SK-N-SH (cell line): ENCODE results near the gene SETD9. TPM values are rescaled to one million over a fixed set of nuclear protein-coding genes. Genes with fewer than 3 reads are reported as not detected.

ENCODE experiments used
- CTCF ChIA-PET: fragments of 300-600, 350-600 bp; formaldehyde crosslinking; extraction: SDS; loops from one replicate; lab custom pipeline; 2021; lab: Yijun Ruan, JAX
- POLR2A ChIA-PET: fragments of 350-600 bp; sonication (Branson Sonifier 250); formaldehyde crosslinking; extraction: SDS; loops from one replicate; lab custom pipeline; 2020; ENCODE audit warnings: antibody characterized with exemption, inconsistent platforms; lab: Yijun Ruan, JAX
- DNase-seq: peaks from one replicate; pipeline ENCODE4 v3.0.0; 2012
- H2AFZ ChIP-seq: fragments of 200-600 bp; sonication (generic); 2 replicates; pipeline ENCODE4 v1.8.1; 2016; ENCODE audit warnings: antibody characterized with exemption, mild to moderate bottlenecking, low read depth
- H3F3A ChIP-seq: fragments of 200-600 bp; sonication (generic); replicated peaks from 2 replicates; pipeline ENCODE3; 2016; ENCODE audit warnings: antibody characterized with exemption, mild to moderate bottlenecking; ENCODE audit not compliant: insufficient read depth
- H3K27ac ChIP-seq, 2 experiments: fragments of 200-500 bp in 1 of 2; fragments of 200-600 bp in 1 of 2; sonication (Bioruptor generic) in 1 of 2; sonication (generic), shearing (Covaris generic) in 1 of 2; 2 replicates each; pipeline versions ENCODE4 v1.5.1 to v1.6.1; 2014 to 2016; ENCODE audit warnings: low read depth in 2 of 2, inconsistent platforms in 1 of 2, low read length in 1 of 2, mild to moderate bottlenecking in 1 of 2, mixed read lengths in 1 of 2
- H3K27me3 ChIP-seq: fragments of 200-600 bp; sonication (generic), shearing (Covaris generic); 2 replicates; pipeline ENCODE4 v1.6.1; 2016; ENCODE audit warnings: mixed run types; ENCODE audit not compliant: insufficient read depth
- H3K36me3 ChIP-seq, 2 experiments: fragments of 200-500 bp in 1 of 2; fragments of 200-600 bp in 1 of 2; sonication (Bioruptor generic) in 1 of 2; sonication (generic) in 1 of 2; replicated peaks in 1 of 2; 2 replicates each; pipeline versions ENCODE3 to v1.5.1; 2014 to 2016; ENCODE audit warnings: low read length in 1 of 2, mild to moderate bottlenecking in 1 of 2; ENCODE audit not compliant: insufficient read depth in 2 of 2, control insufficient read depth in 1 of 2
- H3K4me1 ChIP-seq, 2 experiments: fragments of 200-500 bp in 1 of 2; fragments of 200-600 bp in 1 of 2; sonication (Bioruptor generic) in 1 of 2; sonication (generic), shearing (Covaris generic) in 1 of 2; 2 replicates each; pipeline versions ENCODE4 v1.5.1 to v1.6.1; 2014 to 2016; ENCODE audit warnings: low read depth in 1 of 2, low read length in 1 of 2, mixed run types in 1 of 2; ENCODE audit not compliant: insufficient read depth in 2 of 2, control insufficient read depth in 1 of 2
- H3K4me2 ChIP-seq: fragments of 200-600 bp; sonication (generic), shearing (Covaris generic); 2 replicates; pipeline ENCODE4 v1.6.1; 2017; ENCODE audit warnings: mixed run types
- H3K4me3 ChIP-seq, 2 experiments: fragments of 200-500 bp in 1 of 2; fragments of 200-600 bp in 1 of 2; sonication (Bioruptor generic) in 1 of 2; sonication (generic), shearing (Covaris generic) in 1 of 2; 2 replicates each; pipeline versions ENCODE4 v1.5.1 to v1.8.1; 2014 to 2016; ENCODE audit warnings: low read depth in 2 of 2, inconsistent platforms in 1 of 2, low read length in 1 of 2, mild to moderate bottlenecking in 1 of 2, mixed read lengths in 1 of 2, moderate library complexity in 1 of 2
- H3K79me2 ChIP-seq: fragments of 200-600 bp; sonication (generic); 2 replicates; pipeline ENCODE4 v1.8.1; 2017; ENCODE audit warnings: mild to moderate bottlenecking; ENCODE audit not compliant: insufficient read depth
- H3K9ac ChIP-seq: fragments of 200-600 bp; sonication (generic); 2 replicates; pipeline ENCODE4 v1.6.1; 2017; ENCODE audit warnings: mixed run types
- H3K9me2 ChIP-seq: fragments of 200-600 bp; sonication (generic); 2 replicates; pipeline ENCODE4 v1.6.1; 2017; ENCODE audit warnings: mixed run types
- H3K9me3 ChIP-seq: fragments of 200-600 bp; sonication (generic); 2 replicates; pipeline ENCODE4 v1.6.1; 2017; ENCODE audit warnings: mixed run types, mild to moderate bottlenecking, moderate library complexity
- H4K20me1 ChIP-seq: fragments of 200-600 bp; sonication (generic); 2 replicates; pipeline ENCODE4 v1.6.1; 2017; ENCODE audit warnings: mild to moderate bottlenecking, mixed run types; ENCODE audit not compliant: insufficient read depth
- EZH2phosphoT487 ChIP-seq: fragments of 200-600 bp; sonication (generic); IDR thresholded peaks from 2 replicates; pipeline ENCODE4 v1.6.1; 2017; ENCODE audit warnings: low read depth, mixed run types, mild to moderate bottlenecking, antibody characterized with exemption, moderate library complexity, borderline replicate concordance
- FOXM1 ChIP-seq: IDR thresholded peaks from 2 replicates; pipeline ENCODE4 v1.4.0; 2012; ENCODE audit warnings: low read depth, mild to moderate bottlenecking
- NRF1 ChIP-seq: IDR thresholded peaks from 2 replicates; pipeline ENCODE4 v1.6.1; 2012; ENCODE audit warnings: low read depth, mild to moderate bottlenecking, low read length
- POLR2AphosphoS5 ChIP-seq: IDR thresholded peaks from 2 replicates; pipeline ENCODE4 v1.6.1; 2012; ENCODE audit warnings: low read depth, low read length
- RAD21 ChIP-seq: IDR thresholded peaks from 2 replicates; pipeline ENCODE4 v1.6.1; 2012; ENCODE audit warnings: mild to moderate bottlenecking, low read length
- RCOR1 ChIP-seq: fragments of 150-350 bp; IDR thresholded peaks from 2 replicates; pipeline ENCODE4 v1.6.1; 2017; ENCODE audit warnings: antibody characterized with exemption, low read length
- RXRA ChIP-seq: IDR thresholded peaks from 2 replicates; pipeline ENCODE4 v1.4.0; 2012; ENCODE audit warnings: low read depth, mild to moderate bottlenecking, borderline replicate concordance
- SMC3 ChIP-seq: IDR thresholded peaks from 2 replicates; pipeline ENCODE4 v1.6.1; 2012; ENCODE audit warnings: low read depth, low read length, improper control_type of control experiment
- TAF1 ChIP-seq: IDR thresholded peaks from 2 replicates; pipeline ENCODE4 v1.6.1; 2012; ENCODE audit warnings: low read depth, mild to moderate bottlenecking, low read length, moderate library complexity, borderline replicate concordance
- TEAD4 ChIP-seq: IDR thresholded peaks from 2 replicates; pipeline ENCODE4 v1.4.0; 2012; ENCODE audit warnings: mild to moderate bottlenecking, borderline replicate concordance; ENCODE audit not compliant: insufficient read depth
- WGBS: methylation state at CpG from one replicate; pipeline ENCODE4 v1.1.6; 2017; ENCODE audit warnings: low lambda C conversion rate; 5-methylcytosine and 5-hydroxymethylcytosine counted together
- polyA plus RNA-seq, 3 experiments: library from polyadenylated mRNA; depleted of rRNA; stranded (reverse); fragments of >200 nt; gene quantifications; 2 replicates each; pipeline ENCODE4 v1.2.3, GENCODE V29; 2012
- TF ChIP-seq, protein P1 (sequence below): IDR thresholded peaks from 2 replicates; pipeline ENCODE4; 2012
- TF ChIP-seq, protein P2 (sequence below): fragments of 150-350 bp; IDR thresholded peaks from 2 replicates; pipeline ENCODE4 v1.6.1; 2016; ENCODE audit warnings: mild to moderate bottlenecking, low read depth, low read length
- TF ChIP-seq, protein P3 (sequence below): fragments of 200-600 bp; sonication (generic); IDR thresholded peaks from 2 replicates; pipeline ENCODE4 v1.6.1; 2017; ENCODE audit warnings: antibody characterized with exemption, mild to moderate bottlenecking, moderate library complexity
- TF ChIP-seq, protein P4 (sequence below): fragments of 150-350 bp; IDR thresholded peaks from 2 replicates; pipeline ENCODE4 v1.6.1; 2017; ENCODE audit warnings: antibody characterized with exemption, low read length, low read depth, borderline replicate concordance

Gene SETD9
- polyA plus RNA-seq, 1 of the 3 experiments (the other 2 are of a cell fraction): 12.2 TPM

DNA sequence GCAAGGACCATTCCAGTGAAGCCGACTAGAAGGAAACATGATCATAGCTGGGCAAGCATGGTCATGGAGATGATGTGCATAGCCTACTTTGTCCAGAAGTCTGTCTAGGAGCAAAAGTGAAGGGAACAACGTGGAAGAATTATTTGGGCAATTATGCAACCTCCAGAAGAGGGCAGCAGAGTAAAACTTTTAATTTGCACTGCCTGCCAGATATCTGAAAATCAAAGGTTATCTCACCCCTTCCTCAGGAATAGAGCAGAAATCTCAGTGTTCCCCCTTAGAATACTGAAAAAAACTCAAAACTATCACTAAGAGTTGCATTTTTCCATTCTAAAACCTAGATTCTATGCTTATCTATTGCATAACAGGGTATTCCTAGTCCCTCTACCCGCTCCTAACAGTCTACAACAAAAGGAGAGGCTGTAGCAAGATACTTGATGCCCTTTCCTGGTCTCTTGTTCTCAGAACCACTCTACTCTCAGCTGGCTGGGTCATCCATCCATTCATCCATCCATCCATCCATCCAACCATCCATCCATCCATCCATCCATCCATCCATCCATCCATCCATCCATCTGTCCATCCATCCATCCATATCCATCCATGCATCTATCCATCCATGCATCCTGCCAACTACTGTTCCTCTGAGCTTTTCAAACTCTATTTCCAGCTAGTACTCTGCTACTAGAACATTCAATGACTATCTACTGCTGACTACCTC lies 8.4 kb upstream of the SETD9 start:
- CTCF ChIA-PET: interaction anchor here (0.6 to 2.1 kb wide), 15 partner anchors 10 to 661 kb away, joined by 3 to 6 read pairs (median 3); no protein-coding TSS in a partner anchor
- H2AFZ ChIP-seq: no peak overlapping the region

DNA sequence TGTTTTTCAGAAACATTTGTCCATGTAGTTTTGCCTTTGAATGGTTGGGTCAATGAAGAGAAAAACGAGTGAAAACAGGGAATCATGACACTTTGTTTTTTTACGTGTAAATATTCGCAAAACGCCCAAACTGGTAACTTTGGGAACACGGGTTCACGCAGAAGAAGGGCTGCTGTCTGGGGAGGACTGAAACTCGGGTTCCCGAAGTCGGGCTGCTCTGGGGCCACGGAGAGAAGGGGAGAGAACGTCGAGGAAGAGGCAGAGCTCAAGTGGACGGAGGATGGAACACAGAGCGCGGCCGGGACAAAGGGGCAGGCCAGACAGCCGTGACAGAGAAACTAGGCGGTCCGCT lies 478 bp upstream of the SETD9 start:
- TF ChIP-seq TAF1 (peak; percentile 21; the same call in 1 of the 2 replicates), TEAD4 (no peak), POLR2AphosphoS5 (no peak)
- TF ChIP-seq, protein P1, sequence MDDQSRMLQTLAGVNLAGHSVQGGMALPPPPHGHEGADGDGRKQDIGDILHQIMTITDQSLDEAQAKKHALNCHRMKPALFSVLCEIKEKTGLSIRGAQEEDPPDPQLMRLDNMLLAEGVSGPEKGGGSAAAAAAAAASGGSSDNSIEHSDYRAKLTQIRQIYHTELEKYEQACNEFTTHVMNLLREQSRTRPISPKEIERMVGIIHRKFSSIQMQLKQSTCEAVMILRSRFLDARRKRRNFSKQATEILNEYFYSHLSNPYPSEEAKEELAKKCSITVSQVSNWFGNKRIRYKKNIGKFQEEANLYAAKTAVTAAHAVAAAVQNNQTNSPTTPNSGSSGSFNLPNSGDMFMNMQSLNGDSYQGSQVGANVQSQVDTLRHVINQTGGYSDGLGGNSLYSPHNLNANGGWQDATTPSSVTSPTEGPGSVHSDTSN: no peak
- POLR2A ChIA-PET: interaction anchor here (0.9 to 2.6 kb wide), 4 partner anchors 12 to 265 kb away, joined by 3 to 14 read pairs (median 4); partner anchors contain the start of gene GPBP1
- Histone ChIP-seq H3K4me3 (peak overlapping the region; percentile 77 to 82), H3K9me3 (no peaks in the 10 kb centered on the region), H2AFZ (peak overlapping the region; percentile 94), H3K79me2 (peaks cover 15% of the 10 kb centered on the region; the same call in 1 of the 2 replicates), H3K4me2 (peak overlapping the region; percentile 78), H3F3A (peaks cover 3% of the 10 kb centered on the region), H3K27ac (peak overlapping the region; percentile 95 to 98), H4K20me1 (no peaks in the 10 kb centered on the region), H3K4me1 (peaks cover 0 to 10% of the 10 kb centered on the region in 2 experiments; a peak in 2 of 4 replicates), H3K9me2 (no peaks in the 10 kb centered on the region), H3K9ac (peak overlapping the region; percentile 90), H3K36me3 (peaks cover 2 to 11% of the 10 kb centered on the region in 2 experiments), H3K27me3 (no peaks in the 10 kb centered on the region)
- CTCF ChIA-PET: interaction anchor here (0.8 to 1.5 kb wide), 3 partner anchors 311 to 645 kb away, joined by 3 to 4 read pairs (median 4); no protein-coding TSS in a partner anchor
- WGBS: 7% methylated on average over 13 of the region's 19 CpGs
- no peak for DNase-seq

More for the DNA sequence above, 8.4 kb upstream of the SETD9 start:
- no peak overlapping the region for H3K9ac ChIP-seq
- DNase-seq: peak; percentile 16
- H3K36me3 ChIP-seq: peaks cover 5 to 8% of the 10 kb centered on the region in 2 experiments
- H3K79me2 ChIP-seq: no peaks in the 10 kb centered on the region
- no peaks in the 10 kb centered on the region for H3K9me3 ChIP-seq
- H3K27me3 ChIP-seq: no peaks in the 10 kb centered on the region
- H3K4me2 ChIP-seq: no peak overlapping the region
- no peaks in the 10 kb centered on the region for H3F3A ChIP-seq
- H3K27ac ChIP-seq: no peak overlapping the region
- H3K4me1 ChIP-seq: no peaks in the 10 kb centered on the region; a peak in 1 of 4 replicates
- WGBS: 42% methylated on average over 3 of the region's 3 CpGs
- no peaks in the 10 kb centered on the region for H3K9me2 ChIP-seq
- H3K4me3 ChIP-seq: no peak overlapping the region
- POLR2A ChIA-PET: no interaction called here
- no peaks in the 10 kb centered on the region for H4K20me1 ChIP-seq
- no peak for TF ChIP-seq EZH2phosphoT487
- TF ChIP-seq, protein P2, sequence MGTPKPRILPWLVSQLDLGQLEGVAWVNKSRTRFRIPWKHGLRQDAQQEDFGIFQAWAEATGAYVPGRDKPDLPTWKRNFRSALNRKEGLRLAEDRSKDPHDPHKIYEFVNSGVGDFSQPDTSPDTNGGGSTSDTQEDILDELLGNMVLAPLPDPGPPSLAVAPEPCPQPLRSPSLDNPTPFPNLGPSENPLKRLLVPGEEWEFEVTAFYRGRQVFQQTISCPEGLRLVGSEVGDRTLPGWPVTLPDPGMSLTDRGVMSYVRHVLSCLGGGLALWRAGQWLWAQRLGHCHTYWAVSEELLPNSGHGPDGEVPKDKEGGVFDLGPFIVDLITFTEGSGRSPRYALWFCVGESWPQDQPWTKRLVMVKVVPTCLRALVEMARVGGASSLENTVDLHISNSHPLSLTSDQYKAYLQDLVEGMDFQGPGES: no peak
- TF ChIP-seq, protein P3, sequence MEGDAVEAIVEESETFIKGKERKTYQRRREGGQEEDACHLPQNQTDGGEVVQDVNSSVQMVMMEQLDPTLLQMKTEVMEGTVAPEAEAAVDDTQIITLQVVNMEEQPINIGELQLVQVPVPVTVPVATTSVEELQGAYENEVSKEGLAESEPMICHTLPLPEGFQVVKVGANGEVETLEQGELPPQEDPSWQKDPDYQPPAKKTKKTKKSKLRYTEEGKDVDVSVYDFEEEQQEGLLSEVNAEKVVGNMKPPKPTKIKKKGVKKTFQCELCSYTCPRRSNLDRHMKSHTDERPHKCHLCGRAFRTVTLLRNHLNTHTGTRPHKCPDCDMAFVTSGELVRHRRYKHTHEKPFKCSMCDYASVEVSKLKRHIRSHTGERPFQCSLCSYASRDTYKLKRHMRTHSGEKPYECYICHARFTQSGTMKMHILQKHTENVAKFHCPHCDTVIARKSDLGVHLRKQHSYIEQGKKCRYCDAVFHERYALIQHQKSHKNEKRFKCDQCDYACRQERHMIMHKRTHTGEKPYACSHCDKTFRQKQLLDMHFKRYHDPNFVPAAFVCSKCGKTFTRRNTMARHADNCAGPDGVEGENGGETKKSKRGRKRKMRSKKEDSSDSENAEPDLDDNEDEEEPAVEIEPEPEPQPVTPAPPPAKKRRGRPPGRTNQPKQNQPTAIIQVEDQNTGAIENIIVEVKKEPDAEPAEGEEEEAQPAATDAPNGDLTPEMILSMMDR: peak; percentile 75
- peak; percentile 81 for TF ChIP-seq RAD21
- TF ChIP-seq, protein P4, sequence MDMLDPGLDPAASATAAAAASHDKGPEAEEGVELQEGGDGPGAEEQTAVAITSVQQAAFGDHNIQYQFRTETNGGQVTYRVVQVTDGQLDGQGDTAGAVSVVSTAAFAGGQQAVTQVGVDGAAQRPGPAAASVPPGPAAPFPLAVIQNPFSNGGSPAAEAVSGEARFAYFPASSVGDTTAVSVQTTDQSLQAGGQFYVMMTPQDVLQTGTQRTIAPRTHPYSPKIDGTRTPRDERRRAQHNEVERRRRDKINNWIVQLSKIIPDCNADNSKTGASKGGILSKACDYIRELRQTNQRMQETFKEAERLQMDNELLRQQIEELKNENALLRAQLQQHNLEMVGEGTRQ: no peak
- TF ChIP-seq NRF1: no peak
- TF ChIP-seq RCOR1: no peak
- TF ChIP-seq FOXM1: no peak
- TF ChIP-seq SMC3: peak; percentile 71
- no peak for TF ChIP-seq TAF1
- TF ChIP-seq RXRA: no peak
- TF ChIP-seq, all 33 proteins: peak for 3
